Erythroblast (primary cell): ENCODE measurements around the gene CHRNA1.

Source experiments
- GATA1 ChIP-seq: IDR thresholded peaks from 2 replicates; pipeline ENCODE4 v1.6.1; 2011; ENCODE audit warnings: low read depth, mild to moderate bottlenecking, control low read depth, low read length, moderate library complexity
- POLR2A ChIP-seq: IDR thresholded peaks from 2 replicates; pipeline ENCODE4 v1.6.1; 2011; ENCODE audit warnings: mild to moderate bottlenecking, low read length

- TF ChIP-seq POLR2A (no peak), GATA1 (no peak)
These were observed 2.4 kb downstream of the CHRNA1 start for GRCh38 chr2:174761837-174762236.
